Ectodermal cell (in vitro differentiated cells): ENCODE measurements around the gene SIX3.
A peak's percentile ranks its signal among the peaks of the same experiment; 100 is the strongest.

Experiments
- H3K27ac ChIP-seq: 2 replicates; pipeline ENCODE4 v1.7.0; 2013; ENCODE audit warnings: mild to moderate bottlenecking, low read depth, low read length; ENCODE audit not compliant: insufficient read depth, poor library complexity, severe bottlenecking
- H3K27me3 ChIP-seq: 2 replicates; pipeline ENCODE4 v1.7.0; 2013; ENCODE audit warnings: mild to moderate bottlenecking, low read length; ENCODE audit not compliant: insufficient read depth, control insufficient read depth, poor library complexity, severe bottlenecking
- H3K36me3 ChIP-seq: one replicate; pipeline ENCODE4 v1.7.0; 2013; ENCODE audit warnings: low read length; ENCODE audit not compliant: control insufficient read depth, insufficient read depth
- H3K4me1 ChIP-seq: one replicate; pipeline ENCODE4 v1.7.0; 2013; ENCODE audit warnings: low read length; ENCODE audit not compliant: control insufficient read depth, insufficient read depth
- H3K4me3 ChIP-seq: 2 replicates; pipeline ENCODE4 v1.7.0; 2013; ENCODE audit warnings: low read depth, low read length, control low read depth; ENCODE audit not compliant: insufficient read depth
- H3K9me3 ChIP-seq: 2 replicates; pipeline ENCODE4 v1.7.0; 2013; ENCODE audit warnings: mild to moderate bottlenecking, low read length, moderate library complexity; ENCODE audit not compliant: control insufficient read depth
- WGBS, 2 experiments: methylation state at CpG; one replicate each; pipeline ENCODE4 v1.1.7; 2013; ENCODE audit warnings: missing lambda C conversion rate in 2 of 2; 5-methylcytosine and 5-hydroxymethylcytosine counted together

The SIX3 gene

DNA sequence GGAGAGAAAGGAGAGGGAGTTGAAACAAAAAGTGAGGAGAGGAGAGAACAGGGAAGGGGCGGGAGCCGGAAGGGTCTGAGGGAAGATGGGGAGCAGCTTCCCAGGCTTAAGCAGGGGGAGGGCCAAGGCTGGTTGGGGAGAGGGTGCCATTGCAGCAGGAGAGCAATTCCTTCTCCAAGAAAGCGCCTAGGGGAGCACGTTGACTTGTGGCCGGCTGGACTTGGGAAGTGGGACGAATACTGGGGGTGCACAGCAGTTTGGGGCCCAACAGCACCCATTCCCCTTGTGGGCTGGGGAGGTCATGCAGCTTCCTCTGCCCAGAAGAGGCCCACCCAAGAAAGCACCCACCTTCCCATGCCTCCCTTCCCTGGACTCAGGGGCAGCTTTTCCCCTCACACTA, 9.6 kb downstream of the SIX3 start:
- H3K27me3 ChIP-seq: peaks cover 100% of the 10 kb centered on the region
- no peaks in the 10 kb centered on the region for H3K9me3 ChIP-seq
- no peaks in the 10 kb centered on the region for H3K36me3 ChIP-seq
- H3K27ac ChIP-seq: no peak overlapping the region
- no peak overlapping the region for H3K4me3 ChIP-seq
- 35 to 36% methylated on average over 6 of the region's 6 CpGs for WGBS, 2 experiments
- peaks cover 39% of the 10 kb centered on the region for H3K4me1 ChIP-seq

DNA sequence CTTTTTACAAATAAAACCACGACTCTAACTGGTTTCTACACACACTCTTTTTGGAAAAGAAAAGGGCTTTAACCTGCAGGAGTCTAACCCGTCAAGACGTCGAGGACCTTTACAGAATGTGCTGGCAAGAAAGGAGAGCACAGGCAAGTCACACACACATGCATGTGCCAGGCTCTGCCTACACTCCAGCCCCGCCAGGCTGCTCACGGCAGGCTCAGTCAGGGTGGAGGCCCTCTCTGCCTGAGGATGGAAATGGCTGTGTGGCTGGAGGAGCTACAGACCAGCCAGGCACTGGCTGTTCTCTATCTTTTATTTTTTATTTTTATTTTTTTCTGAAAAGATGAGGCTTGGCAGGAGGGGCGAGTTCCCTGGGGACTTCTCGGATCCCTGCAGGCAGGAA, 10.2 kb downstream of the SIX3 start:
- no peaks in the 10 kb centered on the region for H3K36me3 ChIP-seq
- no peak overlapping the region for H3K27ac ChIP-seq
- 11 to 13% methylated on average over 8 of the region's 8 CpGs for WGBS, 2 experiments
- H3K4me1 ChIP-seq: peaks cover 37% of the 10 kb centered on the region
- peaks cover 100% of the 10 kb centered on the region for H3K27me3 ChIP-seq
- no peaks in the 10 kb centered on the region for H3K9me3 ChIP-seq
- peak overlapping the region; percentile 21 for H3K4me3 ChIP-seq

DNA sequence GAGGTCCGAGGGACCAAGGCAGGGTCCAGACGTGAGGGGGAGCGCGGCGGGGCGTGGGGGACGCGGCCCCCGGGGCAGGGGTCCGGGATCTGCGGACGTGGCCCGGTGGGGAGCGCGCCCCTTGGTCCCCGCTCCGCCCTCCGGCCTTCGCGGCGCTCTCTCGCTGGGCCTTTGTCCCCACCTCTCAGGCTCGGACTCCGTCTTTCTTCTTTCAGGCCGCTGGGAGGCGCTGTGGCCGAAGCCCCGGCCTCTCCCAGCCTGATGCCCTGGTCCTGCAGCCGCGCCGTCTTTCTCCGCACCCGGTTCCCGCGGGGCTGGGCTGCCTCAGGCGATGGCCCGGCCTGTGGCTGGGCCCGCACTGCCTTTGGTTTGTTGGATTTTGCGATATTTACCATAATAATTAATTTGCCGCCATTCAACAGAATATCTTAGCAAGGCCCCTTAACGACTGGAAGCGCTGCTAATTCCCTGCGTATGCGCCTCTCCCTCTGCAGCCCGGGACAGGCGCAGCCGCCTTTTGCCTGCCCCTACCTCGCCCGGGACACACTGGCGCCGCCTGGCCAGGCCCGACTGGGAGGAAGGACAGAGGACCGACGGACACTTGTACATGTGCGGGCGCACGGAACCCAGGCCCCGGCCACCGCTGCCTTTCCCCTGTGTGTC, 10.8 kb downstream of the SIX3 start:
- Histone ChIP-seq H3K9me3 (no peaks in the 10 kb centered on the region), H3K27ac (no peak overlapping the region), H3K27me3 (peaks cover 100% of the 10 kb centered on the region), H3K4me3 (peak overlapping the region; percentile 21), H3K4me1 (peaks cover 37% of the 10 kb centered on the region), H3K36me3 (no peaks in the 10 kb centered on the region)
- 1% methylated on average over 59 of the region's 59 CpGs for WGBS, 2 experiments

DNA sequence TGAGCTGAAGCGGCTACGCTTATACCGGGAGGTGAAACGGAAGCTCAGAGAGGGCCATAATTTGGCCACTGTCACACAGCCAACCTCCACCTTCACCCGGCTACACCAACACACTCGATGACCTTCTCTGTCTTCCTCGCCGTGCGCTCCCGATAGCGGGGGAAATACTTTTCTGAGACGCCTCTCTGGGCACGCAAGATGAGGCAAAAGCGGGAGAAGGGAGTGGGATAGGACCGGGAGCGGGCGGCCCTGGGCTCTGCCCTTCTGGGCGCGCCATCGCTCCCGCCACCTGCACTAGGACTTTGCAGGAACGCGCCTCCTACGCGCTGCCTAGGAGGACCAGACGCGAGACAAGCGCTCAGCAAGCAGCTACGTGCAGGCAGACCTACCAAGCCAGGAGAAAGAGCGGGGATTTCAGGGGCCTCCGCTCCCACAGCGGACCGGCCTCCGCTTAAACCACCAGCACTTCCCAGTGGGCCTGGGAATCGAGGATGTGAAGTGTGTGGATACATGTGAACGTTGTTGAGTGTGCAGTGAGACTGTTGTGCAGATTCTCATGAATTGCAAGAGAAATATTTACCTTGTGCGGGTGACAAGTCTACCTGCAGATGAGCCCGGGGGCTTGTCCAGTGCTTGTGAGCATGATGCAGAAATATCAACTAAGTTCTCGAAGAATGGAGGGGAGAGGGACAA, 11.4 kb downstream of the SIX3 start:
- Histone ChIP-seq H3K9me3 (no peaks in the 10 kb centered on the region), H3K4me1 (peaks cover 37% of the 10 kb centered on the region), H3K4me3 (peak overlapping the region; percentile 21), H3K27ac (no peak overlapping the region), H3K27me3 (peaks cover 100% of the 10 kb centered on the region), H3K36me3 (no peaks in the 10 kb centered on the region)
- WGBS, 2 experiments: 5 to 6% methylated on average over 39 of the region's 39 CpGs

DNA sequence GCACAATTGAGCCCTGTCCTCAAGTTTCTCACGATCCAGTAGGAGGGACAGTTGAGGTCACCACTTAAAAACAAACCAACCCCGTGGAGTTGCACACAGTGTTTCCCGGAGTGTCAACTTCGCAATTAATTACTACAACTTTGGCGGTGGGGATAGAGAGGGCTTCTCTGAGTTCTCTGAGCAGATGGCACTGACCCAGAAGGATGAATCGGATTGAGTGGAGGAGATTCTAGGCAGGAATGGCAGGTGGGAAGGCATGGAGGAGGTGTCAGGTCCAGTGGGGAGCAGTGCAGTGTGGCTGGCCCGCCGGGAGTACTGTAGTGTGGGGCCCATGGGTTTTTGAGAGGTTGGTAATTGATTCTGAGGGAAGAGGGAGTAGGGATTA, 12.0 kb downstream of the SIX3 start:
- Histone ChIP-seq H3K27ac (no peak overlapping the region), H3K4me1 (peaks cover 37% of the 10 kb centered on the region), H3K27me3 (peaks cover 100% of the 10 kb centered on the region), H3K36me3 (no peaks in the 10 kb centered on the region), H3K9me3 (no peaks in the 10 kb centered on the region), H3K4me3 (no peak overlapping the region)
- WGBS, 2 experiments: 20 to 24% methylated on average over 8 of the region's 8 CpGs

DNA sequence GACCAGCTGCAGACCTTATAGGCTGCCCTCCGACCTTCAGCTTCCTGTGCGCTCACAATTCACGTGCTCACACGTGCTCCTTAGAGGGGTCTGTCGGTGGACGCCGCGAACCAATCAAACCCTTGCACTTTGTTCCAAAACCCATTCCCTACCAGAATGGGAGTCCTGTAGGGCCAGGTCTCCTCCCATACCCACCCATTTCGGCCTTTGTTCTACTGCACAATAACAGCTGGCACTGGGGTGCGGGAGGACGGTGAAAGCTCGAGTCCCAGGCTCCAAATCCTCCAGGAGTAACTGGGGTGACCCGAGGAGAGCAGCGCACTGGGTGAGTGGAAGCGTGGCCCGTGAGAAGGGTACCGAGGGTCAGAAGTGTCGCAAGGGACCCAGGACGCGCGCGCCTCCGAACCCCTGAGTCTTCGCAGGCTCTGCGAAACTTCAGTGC, 13.0 kb downstream of the SIX3 start:
- H3K27ac ChIP-seq: no peak overlapping the region
- no peaks in the 10 kb centered on the region for H3K9me3 ChIP-seq
- 11 to 12% methylated on average over 25 of the region's 25 CpGs for WGBS, 2 experiments
- no peak overlapping the region for H3K4me3 ChIP-seq
- peaks cover 33% of the 10 kb centered on the region for H3K4me1 ChIP-seq
- H3K27me3 ChIP-seq: peaks cover 90% of the 10 kb centered on the region
- no peaks in the 10 kb centered on the region for H3K36me3 ChIP-seq

GRCh38 chr2:44954889-44955592, 13.5 kb downstream of the SIX3 start:
- WGBS, 2 experiments: 9% methylated on average over 44 of the region's 44 CpGs
- Histone ChIP-seq H3K4me1 (peaks cover 27% of the 10 kb centered on the region), H3K27ac (no peak overlapping the region), H3K36me3 (no peaks in the 10 kb centered on the region), H3K9me3 (no peaks in the 10 kb centered on the region), H3K27me3 (peaks cover 85% of the 10 kb centered on the region), H3K4me3 (peak overlapping the region; percentile 23)

DNA sequence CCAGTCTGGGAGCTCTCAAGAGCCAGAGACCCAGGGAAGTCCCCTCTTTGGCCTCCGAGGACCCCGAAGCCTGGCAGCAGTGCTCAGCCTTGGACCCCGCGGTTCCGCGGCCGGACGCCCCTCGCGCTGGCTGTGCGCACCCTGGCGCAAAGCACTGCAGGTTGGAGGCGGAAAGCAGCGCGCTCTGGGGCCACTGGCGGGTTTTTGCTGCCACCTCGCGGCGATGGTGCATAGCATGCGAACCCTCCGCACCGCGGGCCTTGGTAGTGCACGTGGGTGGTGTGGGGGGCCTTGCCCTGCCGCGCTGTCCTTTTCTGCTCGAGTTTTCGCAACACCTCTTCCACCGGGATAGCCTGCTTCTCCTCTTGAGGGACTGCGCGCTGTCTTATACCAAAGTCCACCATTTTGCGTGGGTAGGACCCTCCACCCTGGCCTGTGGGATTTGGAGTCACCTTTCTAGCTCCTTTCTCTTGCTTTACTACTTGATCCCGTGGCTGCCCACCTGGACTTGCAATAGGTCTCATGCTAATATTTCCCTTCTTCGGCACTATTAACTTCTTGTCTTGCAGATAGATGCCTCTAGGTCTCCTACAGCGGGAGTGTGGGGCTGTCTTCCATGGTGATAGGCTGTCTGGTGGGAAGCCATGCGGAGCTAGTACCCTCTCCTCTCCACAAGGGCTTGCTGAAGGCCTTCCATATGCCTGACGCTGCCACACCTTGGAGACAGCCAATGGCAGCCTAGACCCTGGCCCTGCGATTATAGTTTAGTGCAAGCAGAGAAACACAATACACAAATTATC, 14.3 kb downstream of the SIX3 start:
- H3K27me3 ChIP-seq: peaks cover 77% of the 10 kb centered on the region
- no peaks in the 10 kb centered on the region for H3K36me3 ChIP-seq
- peak overlapping the region; percentile 23 for H3K4me3 ChIP-seq
- no peak overlapping the region for H3K27ac ChIP-seq
- WGBS, 2 experiments: 10% methylated on average over 38 of the region's 38 CpGs
- no peaks in the 10 kb centered on the region for H3K9me3 ChIP-seq
- H3K4me1 ChIP-seq: peaks cover 22% of the 10 kb centered on the region

DNA sequence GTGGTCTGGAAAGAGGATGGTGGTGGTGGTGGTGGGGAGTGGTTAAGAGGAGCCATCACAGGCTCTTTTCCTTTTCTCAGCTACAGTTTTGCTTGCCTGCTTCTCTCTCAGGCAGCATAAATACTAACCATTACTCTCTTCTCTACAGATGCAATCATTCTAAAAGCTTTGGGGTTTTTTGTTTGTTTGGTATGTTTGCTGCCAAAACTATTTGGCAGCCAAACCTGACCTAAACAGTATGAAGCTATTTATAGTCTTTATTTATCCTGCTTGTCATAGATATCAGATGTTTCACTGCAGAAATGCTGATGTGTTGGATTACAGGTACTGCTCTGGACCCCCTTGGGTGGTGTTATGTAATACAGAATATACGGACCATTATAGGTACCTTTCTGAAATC, 15.3 kb downstream of the SIX3 start:
- Histone ChIP-seq H3K27ac (no peak overlapping the region), H3K36me3 (no peaks in the 10 kb centered on the region), H3K27me3 (peaks cover 67% of the 10 kb centered on the region), H3K4me1 (peaks cover 22% of the 10 kb centered on the region), H3K9me3 (no peaks in the 10 kb centered on the region), H3K4me3 (no peak overlapping the region)
- 93 to 100% methylated on average over 1 of the region's 1 CpG for WGBS, 2 experiments
